Mammary epithelial cell (primary cell): ENCODE measurements around the gene FBXW2.

Experiments used
- CTCF ChIP-seq, 2 donors: IDR thresholded peaks in 1 of 2; conservative IDR thresholded peaks in 1 of 2; 2 replicates each; pipeline ENCODE4 v1.5.1; 2011 to 2012; ENCODE audit warnings: inconsistent platforms in 2 of 2, low read length in 2 of 2, mild to moderate bottlenecking in 2 of 2, control low read depth in 1 of 2, low read depth in 1 of 2; ENCODE audit not compliant: insufficient read depth in 1 of 2; ENCODE audit errors: extremely low read depth in 1 of 2
- EZH2 ChIP-seq: IDR thresholded peaks from 2 replicates; pipeline ENCODE4 v1.6.1; 2012; ENCODE audit warnings: low read length, inconsistent platforms, borderline replicate concordance

- TF ChIP-seq CTCF (conservative IDR thresholded peaks at IDR 0.05 in 1 of 2, IDR thresholded peaks at IDR 0.05 in 1 of 2; ENCODE audit: extremely low read depth in 1 of 2, insufficient read depth in 1 of 2, low read depth in 1 of 2, low read length in 2 of 2) (no peak), EZH2 (no peak)
These were observed 22.3 kb downstream of the FBXW2 start for GRCh38 chr9:120770931-120771330.
